H1 (cell line): ENCODE data around the gene CHTF18. TPM values are rescaled to one million over a fixed set of nuclear protein-coding genes. Genes with fewer than 3 reads are reported as not detected.

ENCODE experiments used
- CTCF ChIA-PET: fragments of 300-600 bp; sonication (Branson Sonifier 250); formaldehyde crosslinking; loops from one replicate; lab custom pipeline; 2021; ENCODE audit not compliant: partially characterized antibody; lab: Charles Lee
- POLR2A ChIA-PET: fragments of 300-600 bp; sonication (Branson Sonifier 250); formaldehyde crosslinking; loops from one replicate; lab custom pipeline; 2021; ENCODE audit warnings: inconsistent platforms; ENCODE audit not compliant: partially characterized antibody; lab: Charles Lee
- DNase-seq, 2 experiments: peaks; one replicate each; pipeline versions ENCODE4 v3.0.0 to v3.0.0-alpha.2; 2010 to 2022; ENCODE audit warnings: low spot score in 2 of 2, low read depth in 1 of 2, mixed read lengths in 1 of 2
- FAIRE-seq: peaks from 2 replicates; lab custom pipeline; 2011; peaks lifted over from hg19 to GRCh38; lab: Jason Lieb, UNC
- H2AFZ ChIP-seq: 2 replicates; pipeline ENCODE4 v1.8.1; 2012; ENCODE audit warnings: low read length, inconsistent platforms
- H2AK5ac ChIP-seq: 2 replicates; pipeline ENCODE4 v1.6.1; 2013; ENCODE audit warnings: low read depth, low read length
- H2BK120ac ChIP-seq: replicated peaks from 2 replicates; pipeline ENCODE3; 2013; ENCODE audit warnings: low read depth, low read length, inconsistent platforms
- H2BK12ac ChIP-seq: 2 replicates; pipeline ENCODE4 v1.6.1; 2013; ENCODE audit warnings: low read depth, low read length
- H2BK15ac ChIP-seq: 2 replicates; pipeline ENCODE4 v1.6.1; 2013; ENCODE audit warnings: low read length
- H2BK20ac ChIP-seq: 2 replicates; pipeline ENCODE4 v1.6.1; 2013; ENCODE audit warnings: low read length
- H2BK5ac ChIP-seq: 2 replicates; pipeline ENCODE4 v1.6.1; 2013; ENCODE audit warnings: low read depth, low read length
- H3K14ac ChIP-seq: 2 replicates; pipeline ENCODE4 v1.6.1; 2013; ENCODE audit warnings: inconsistent platforms; ENCODE audit not compliant: insufficient read length
- H3K18ac ChIP-seq: 2 replicates; pipeline ENCODE4 v1.6.1; 2013; ENCODE audit warnings: low read length; ENCODE audit errors: extremely low read depth
- H3K23ac ChIP-seq: 2 replicates; pipeline ENCODE4 v1.6.1; 2013; ENCODE audit warnings: inconsistent platforms; ENCODE audit not compliant: insufficient read length
- H3K23me2 ChIP-seq: 2 replicates; pipeline ENCODE4 v1.6.1; 2013; ENCODE audit warnings: low read depth, low read length
- H3K27ac ChIP-seq: 2 replicates; pipeline ENCODE4 v1.6.1; 2011; ENCODE audit warnings: low read depth, low read length, inconsistent platforms
- H3K27me3 ChIP-seq, 4 experiments: replicated peaks in 1 of 4; 1 replicate in 1 of 4; 2 replicates in 3 of 4; pipeline versions ENCODE4 v1.6.1 to v1.8.1; 2011 to 2013; ENCODE audit warnings: low read length in 3 of 4, mild to moderate bottlenecking in 3 of 4, inconsistent platforms in 2 of 4, mixed read lengths in 2 of 4, moderate library complexity in 1 of 4; ENCODE audit not compliant: control insufficient read depth in 3 of 4, insufficient read depth in 3 of 4; ENCODE audit errors: extremely low read depth in 1 of 4
- H3K36me3 ChIP-seq, 4 experiments: 2 replicates each; pipeline versions ENCODE4 v1.6.1 to v1.8.1; 2011 to 2013; ENCODE audit warnings: mild to moderate bottlenecking in 4 of 4, low read length in 3 of 4, moderate library complexity in 2 of 4, control low read depth in 1 of 4, inconsistent platforms in 1 of 4; ENCODE audit not compliant: insufficient read depth in 4 of 4, control insufficient read depth in 2 of 4
- H3K4ac ChIP-seq: replicated peaks from 2 replicates; pipeline ENCODE3; 2013; ENCODE audit warnings: low read length, low read depth, mixed read lengths, inconsistent platforms; ENCODE audit not compliant: insufficient read length
- H3K4me1 ChIP-seq, 4 experiments: replicated peaks in 1 of 4; 1 replicate in 1 of 4; 2 replicates in 3 of 4; pipeline versions ENCODE4 v1.6.1 to v1.8.1; 2011 to 2013; ENCODE audit warnings: low read length in 3 of 4, inconsistent platforms in 2 of 4, mixed read lengths in 1 of 4; ENCODE audit not compliant: insufficient read depth in 4 of 4, control insufficient read depth in 3 of 4
- H3K4me2 ChIP-seq, 2 experiments: 2 replicates each; pipeline versions ENCODE4 v1.6.1 to v1.8.1; 2011 to 2013; ENCODE audit warnings: low read depth in 2 of 2, low read length in 2 of 2, control low read depth in 1 of 2, inconsistent platforms in 1 of 2, mild to moderate bottlenecking in 1 of 2; ENCODE audit not compliant: insufficient read depth in 1 of 2
- H3K4me3 ChIP-seq, 4 experiments: fragments of 200-600, 300-600 bp in 1 of 4; sonication (generic), shearing (Covaris generic), sonication (Bioruptor Twin) in 1 of 4; 2 replicates each; pipeline versions ENCODE4 v1.5.1 to v1.8.1; 2011 to 2016; ENCODE audit warnings: low read length in 4 of 4, low read depth in 3 of 4, control low read depth in 2 of 4, inconsistent platforms in 2 of 4, mild to moderate bottlenecking in 2 of 4, mixed read lengths in 1 of 4, moderate library complexity in 1 of 4; ENCODE audit not compliant: insufficient read depth in 2 of 4; ENCODE audit errors: extremely low read depth in 1 of 4
- H3K56ac ChIP-seq: replicated peaks from 2 replicates; pipeline ENCODE3; 2013; ENCODE audit warnings: low read depth, mild to moderate bottlenecking, mixed read lengths, low read length, inconsistent platforms; ENCODE audit not compliant: insufficient read length
- H3K79me1 ChIP-seq: 2 replicates; pipeline ENCODE4 v1.6.1; 2013; ENCODE audit warnings: low read depth, low read length, control low read depth
- H3K79me2 ChIP-seq, 2 experiments: 2 replicates each; pipeline versions ENCODE4 v1.6.1 to v1.8.1; 2012 to 2013; ENCODE audit warnings: low read length in 2 of 2, mild to moderate bottlenecking in 2 of 2, inconsistent platforms in 1 of 2; ENCODE audit not compliant: insufficient read depth in 2 of 2, control insufficient read depth in 1 of 2
- H3K9ac ChIP-seq, 4 experiments: replicated peaks in 1 of 4; 1 replicate in 1 of 4; 2 replicates in 3 of 4; pipeline versions ENCODE4 v1.6.1 to v1.8.1; 2011 to 2013; ENCODE audit warnings: low read depth in 3 of 4, low read length in 3 of 4, control low read depth in 2 of 4, mild to moderate bottlenecking in 2 of 4, moderate library complexity in 2 of 4, inconsistent platforms in 1 of 4; ENCODE audit errors: extremely low read depth in 1 of 4
- H3K9me3 ChIP-seq, 2 experiments: 2 replicates each; pipeline versions ENCODE4 v1.6.1 to v1.8.1; 2012 to 2013; ENCODE audit warnings: mild to moderate bottlenecking in 2 of 2, moderate library complexity in 2 of 2, control low read depth in 1 of 2, inconsistent platforms in 1 of 2, low read depth in 1 of 2, low read length in 1 of 2, mixed read lengths in 1 of 2; ENCODE audit not compliant: insufficient read depth in 2 of 2
- H4K20me1 ChIP-seq, 2 experiments: replicated peaks in 1 of 2; 2 replicates each; pipeline versions ENCODE3 to v1.8.1; 2011 to 2013; ENCODE audit warnings: inconsistent platforms in 2 of 2, low read length in 2 of 2, mild to moderate bottlenecking in 1 of 2; ENCODE audit not compliant: insufficient read depth in 2 of 2, control insufficient read depth in 1 of 2
- H4K5ac ChIP-seq: 2 replicates; pipeline ENCODE4 v1.6.1; 2013; ENCODE audit warnings: low read length, low read depth, mixed read lengths, inconsistent platforms; ENCODE audit not compliant: insufficient read length
- H4K8ac ChIP-seq: 2 replicates; pipeline ENCODE4 v1.8.0; 2013; ENCODE audit warnings: mild to moderate bottlenecking, moderate library complexity, low read length, inconsistent platforms; ENCODE audit not compliant: insufficient read depth; ENCODE audit errors: extremely low read depth
- H4K91ac ChIP-seq: replicated peaks from 2 replicates; pipeline ENCODE3; 2013; ENCODE audit warnings: low read length, mixed read lengths, inconsistent platforms; ENCODE audit not compliant: insufficient read length
- ASH2L ChIP-seq: fragments of 200-600, 300-600 bp; sonication (generic); IDR thresholded peaks from one replicate; pipeline ENCODE4 v1.7.1; 2017; ENCODE audit warnings: low read length
- CBX8 ChIP-seq: fragments of 300-800, 300-1000 bp; sonication (generic); IDR thresholded peaks from 2 replicates; pipeline ENCODE4 v1.7.1; 2016; ENCODE audit warnings: low read depth, low read length, borderline replicate concordance
- POLR2A ChIP-seq, 2 experiments: IDR thresholded peaks; 1 replicate in 1 of 2; 2 replicates in 1 of 2; pipeline ENCODE4 v1.6.1; 2011; ENCODE audit warnings: low read depth in 2 of 2, low read length in 2 of 2, mild to moderate bottlenecking in 2 of 2; ENCODE audit errors: control extremely low read depth in 1 of 2
- SP2 ChIP-seq: IDR thresholded peaks from 2 replicates; pipeline ENCODE4 v1.6.1; 2012; ENCODE audit warnings: mild to moderate bottlenecking, low read length, inconsistent platforms
- SRF ChIP-seq: IDR thresholded peaks from 2 replicates; pipeline ENCODE4 v1.6.1; 2011; ENCODE audit warnings: mild to moderate bottlenecking, low read depth, low read length, moderate library complexity
- WGBS, 2 experiments: shearing (Covaris generic) in 1 of 2; methylation state at CpG; one replicate each; pipeline versions ENCODE4 v1.1.6 to v1.1.7; 2013 to 2015; ENCODE audit warnings: low lambda C conversion rate in 2 of 2, mixed read lengths in 2 of 2, inconsistent platforms in 1 of 2, low coverage in 1 of 2, missing lambda C conversion rate in 1 of 2; ENCODE audit not compliant: insufficient replicate concordance in 2 of 2, insufficient coverage in 1 of 2, insufficient read length in 1 of 2; ENCODE audit errors: extremely low coverage in 1 of 2, missing lambda C conversion rate in 1 of 2; 5-methylcytosine and 5-hydroxymethylcytosine counted together
- polyA plus RNA-seq, 7 experiments: library from polyadenylated mRNA; depleted of rRNA in 3 of 7; stranded (reverse) in 5 of 7; unstranded in 2 of 7; fragments of >200 nt in 5 of 7; fragments of 200-250 nt in 2 of 7; gene quantifications; 1 replicate in 5 of 7; 2 replicates in 1 of 7; 4 replicates in 1 of 7; pipeline versions ENCODE4 v1.2.1 to v1.2.3, GENCODE V29; 2011 to 2013; ENCODE audit warnings: missing spikeins in 2 of 7, mixed read lengths in 2 of 7
- total RNA-seq: library from RNA; stranded (reverse); fragmentation: NEBNext Ultra II Directional; extraction: Animal tissue kit (Norgen Biotek cat#: 25700); gene quantifications from 2 replicates; pipeline ENCODE4 v1.2.1, GENCODE V29; 2021

Gene CHTF18
- total and polyA plus RNA-seq, 2 of the 8 experiments (the other 6 are each of a cell fraction or from before 2014, with no cell fraction given): 75.3 to 104 TPM

- no peak for FAIRE-seq
- no peak overlapping the region for H2AK5ac ChIP-seq
- no peaks in the 10 kb centered on the region for H3K79me2 ChIP-seq
- no peak overlapping the region for H3K4me3 ChIP-seq
- H4K20me1 ChIP-seq: peaks cover 0 to 6% of the 10 kb centered on the region in 2 experiments
- peaks cover 4 to 18% of the 10 kb centered on the region in 2 experiments; a peak in 3 of 4 replicates for H3K9me3 ChIP-seq
- POLR2A ChIA-PET: no interaction called here
- no peak overlapping the region for H2BK12ac ChIP-seq
- no peak overlapping the region for H2BK20ac ChIP-seq
- H3K56ac ChIP-seq: no peak overlapping the region
- 93% methylated on average over 9 of the region's 9 CpGs; no CpG with 5 or more reads in 1 of the 2 experiments for WGBS, 2 experiments
- no peak overlapping the region for H4K5ac ChIP-seq
- H3K36me3 ChIP-seq: no peaks in the 10 kb centered on the region
- H3K79me1 ChIP-seq: no peaks in the 10 kb centered on the region
- H4K91ac ChIP-seq: no peak overlapping the region
- no peak overlapping the region for H2BK15ac ChIP-seq
- no peaks in the 10 kb centered on the region for H3K23me2 ChIP-seq
- CTCF ChIA-PET: interaction anchor here (1.6 kb wide), 1 partner anchor 235 kb away, joined by 8 read pairs; no protein-coding TSS in a partner anchor
- no peak overlapping the region for H3K4me2 ChIP-seq
- H2BK120ac ChIP-seq: no peak overlapping the region
- H3K4me1 ChIP-seq: peaks cover 0 to 14% (median 0%) of the 10 kb centered on the region in 4 experiments; a peak in 2 of 7 replicates
- no peak overlapping the region for H3K23ac ChIP-seq
- H3K4ac ChIP-seq: no peak overlapping the region
- H3K9ac ChIP-seq: no peak overlapping the region
- H2BK5ac ChIP-seq: no peak overlapping the region
- H4K8ac ChIP-seq: no peak overlapping the region
- H3K27me3 ChIP-seq: 0 out of 7 replicates have a peak, but pooled peaks cover 0 to 2% (median 0%) of the 10 kb centered on the region in 4 experiments
- no peak overlapping the region for H2AFZ ChIP-seq
- H3K18ac ChIP-seq: no peak overlapping the region
- TF ChIP-seq POLR2A (IDR thresholded peaks at IDR 0.05; ENCODE audit: control extremely low read depth in 1 of 2, low read depth in 2 of 2, low read length in 2 of 2): no peak
- no peak for TF ChIP-seq CBX8
- TF ChIP-seq SP2: no peak
- no peak for TF ChIP-seq SRF
- no peak for TF ChIP-seq ASH2L
- DNase-seq: no peak
- no peak overlapping the region for H3K27ac ChIP-seq
- H3K14ac ChIP-seq: no peak overlapping the region
Observed at GRCh38 chr16:822909-823297, 34.5 kb downstream of the CHTF18 start.
